A673 (cell line): ENCODE data around the gene MTERF2. TPM values are rescaled to one million over a fixed set of nuclear protein-coding genes. Genes with fewer than 3 reads are reported as not detected.

ENCODE experiments used
- BruUV-seq: library from RNA; stranded (reverse); fragments of 400-500 nt; replicated peaks from 2 replicates; lab custom pipeline; 2021; lab: Mats Ljungman, UMichigan
- CTCF ChIA-PET: fragments of 300-600 bp; sonication (Branson Sonifier 250); formaldehyde crosslinking; loops from one replicate; lab custom pipeline; 2022; ENCODE audit warnings: antibody characterized with exemption; lab: Charles Lee
- POLR2A ChIA-PET: fragments of 300-600 bp; sonication (Branson Sonifier 250); formaldehyde crosslinking; loops from one replicate; lab custom pipeline; 2022; ENCODE audit warnings: antibody characterized with exemption; ENCODE audit not compliant: low non-redundant PET; lab: Charles Lee
- DNase-seq: peaks from one replicate; pipeline ENCODE4 v3.0.0-alpha.2; 2015; ENCODE audit warnings: low spot score
- H3K27ac ChIP-seq: fragments of 200-600 bp; sonication (generic); 2 replicates; pipeline ENCODE4 v1.5.1; 2016; ENCODE audit warnings: mixed run types, low read depth, mild to moderate bottlenecking, mixed read lengths, antibody characterized with exemption, low read length; ENCODE audit not compliant: poor library complexity, severe bottlenecking
- H3K27me3 ChIP-seq: fragments of 200-600 bp; sonication (generic); replicated peaks from 2 replicates; pipeline ENCODE4 v1.6.1; 2017; ENCODE audit warnings: mixed run types, low read depth, mild to moderate bottlenecking, mixed read lengths, antibody characterized with exemption, low read length; ENCODE audit not compliant: insufficient read depth, poor library complexity
- H3K36me3 ChIP-seq: fragments of 200-600 bp; sonication (generic); 2 replicates; pipeline ENCODE4 v1.6.1; 2016; ENCODE audit warnings: mixed run types, mild to moderate bottlenecking, mixed read lengths, antibody characterized with exemption, low read length; ENCODE audit not compliant: insufficient read depth, poor library complexity, severe bottlenecking
- H3K4me1 ChIP-seq: fragments of 200-600 bp; sonication (generic); 2 replicates; pipeline ENCODE4 v1.6.1; 2017; ENCODE audit warnings: mixed run types, mild to moderate bottlenecking, mixed read lengths, antibody characterized with exemption, low read length; ENCODE audit not compliant: insufficient read depth, poor library complexity, severe bottlenecking
- H3K4me3 ChIP-seq: fragments of 200-600 bp; sonication (generic); 2 replicates; pipeline ENCODE4 v1.5.1; 2016; ENCODE audit warnings: low read depth, mixed run types, mild to moderate bottlenecking, mixed read lengths, low read length; ENCODE audit not compliant: poor library complexity, severe bottlenecking
- H3K9me3 ChIP-seq: fragments of 200-600 bp; sonication (generic); 2 replicates; pipeline ENCODE4 v1.6.1; 2016; ENCODE audit warnings: mixed run types, low read depth, mild to moderate bottlenecking, mixed read lengths, antibody characterized with exemption, low read length; ENCODE audit not compliant: poor library complexity, severe bottlenecking
- CTCF ChIP-seq: fragments of 300-800, 200-600 bp; sonication (generic); conservative IDR thresholded peaks from 2 replicates; pipeline ENCODE4 v1.5.1; 2017; ENCODE audit warnings: low read depth, mild to moderate bottlenecking, antibody characterized with exemption, low read length, moderate library complexity, mixed read lengths
- EZH2 ChIP-seq: fragments of 200-600 bp; sonication (generic); IDR thresholded peaks from 2 replicates; pipeline ENCODE4 v1.6.1; 2017; ENCODE audit warnings: borderline replicate concordance, low read depth, mild to moderate bottlenecking, mixed read lengths, antibody characterized with exemption, low read length; ENCODE audit not compliant: poor library complexity, severe bottlenecking
- intact Hi-C: fragments of 100-400 bp; cut with micrococcal nuclease; formaldehyde crosslinking; loops from one replicate; pipeline ENCODE4 v1.10.0; 2022; ENCODE audit not compliant: unreplicated experiment
- total RNA-seq: library from RNA; stranded (reverse); gene quantifications from 2 replicates; pipeline ENCODE4 v1.2.3, GENCODE V29; 2021

Gene MTERF2
- total RNA-seq, 1 experiment from 2014 or later, result 12.6 TPM

GRCh38 chr12:106975993-106976658, 10.8 kb downstream of the MTERF2 start:
- no peaks in the 10 kb centered on the region for H3K9me3 ChIP-seq

GRCh38 chr12:106975098-106975497, 11.8 kb downstream of the MTERF2 start:
- H3K4me3 ChIP-seq, result no peak overlapping the region
- H3K9me3 ChIP-seq, result no peaks in the 10 kb centered on the region
- CTCF ChIA-PET, result no interaction called here
- peaks cover 15% of the 10 kb centered on the region for H3K36me3 ChIP-seq
- peaks cover 13% of the 10 kb centered on the region for H3K4me1 ChIP-seq
- TF ChIP-seq CTCF (no peak), EZH2 (no peak)
- H3K27ac ChIP-seq, result no peak overlapping the region
- BruUV-seq, result no TSS peak
- POLR2A ChIA-PET, result no interaction called here
- intact Hi-C loops, result no loop called here
- no peak for DNase-seq
- H3K27me3 ChIP-seq, result no peaks in the 10 kb centered on the region

More at GRCh38 chr12:106975993-106976658, 10.8 kb downstream of the MTERF2 start:
- BruUV-seq, result no TSS peak
- DNase-seq, result no peak
- TF ChIP-seq CTCF, result no peak
- TF ChIP-seq EZH2, result no peak
- no peaks in the 10 kb centered on the region for H3K27me3 ChIP-seq
- H3K36me3 ChIP-seq, result peaks cover 8% of the 10 kb centered on the region
- H3K4me3 ChIP-seq, result no peak overlapping the region
- ChIA-PET POLR2A (no interaction called here), CTCF (no interaction called here)
- peaks cover 13% of the 10 kb centered on the region for H3K4me1 ChIP-seq
- H3K27ac ChIP-seq, result no peak overlapping the region
- intact Hi-C loops, result no loop called here

GRCh38 chr12:106974511-106974910, 12.4 kb downstream of the MTERF2 start:
- DNase-seq, result no peak

More at GRCh38 chr12:106974511-106974910, 12.4 kb downstream of the MTERF2 start:
- Histone ChIP-seq H3K4me1 (peaks cover 13% of the 10 kb centered on the region), H3K4me3 (no peak overlapping the region), H3K27ac (no peak overlapping the region), H3K27me3 (no peaks in the 10 kb centered on the region), H3K9me3 (no peaks in the 10 kb centered on the region), H3K36me3 (peaks cover 15% of the 10 kb centered on the region)
- BruUV-seq, result no TSS peak
- no peak for TF ChIP-seq CTCF
- no peak for TF ChIP-seq EZH2
- intact Hi-C loops, result no loop called here
- ChIA-PET POLR2A (no interaction called here), CTCF (no interaction called here)
